ENCODE measurements around the gene FLT3.
"Not testable (repeated sequence)": the region's sequence is repeated elsewhere in the genome, so short reads cannot be mapped to it uniquely, and the experiment has no call there.

Gene FLT3

GRCh38 chr13:28035146-28035782 is 65.1 kb downstream of the FLT3 start:
- Histone ChIP-seq H3K9me3 (ENCODE audit: insufficient read depth, low read length) (no peaks in the 10 kb centered on the region), H3K9ac (ENCODE audit: low read length) (no peak overlapping the region), H3F3A (ENCODE audit: insufficient read depth) (no peaks in the 10 kb centered on the region), H3K4me3 (ENCODE audit: insufficient read depth, low read length, poor library complexity, severe bottlenecking) (no peak overlapping the region), H3K4me2 (ENCODE audit: low read depth, low read length, poor library complexity, severe bottlenecking) (no peak overlapping the region), H2AFZ (ENCODE audit: low read depth, low read length, severe bottlenecking) (no peak overlapping the region), H3K27ac (ENCODE audit: low read depth, low read length) (no peak overlapping the region), H3K9me2 (replicated peaks; ENCODE audit: insufficient read depth, low read length) (no peaks in the 10 kb centered on the region), H3K79me2 (ENCODE audit: insufficient read depth, low read length) (no peaks in the 10 kb centered on the region), H3K36me3 (ENCODE audit: low read length) (no peaks in the 10 kb centered on the region), H3K27me3 (ENCODE audit: low read length) (no peaks in the 10 kb centered on the region), H4K20me1 (ENCODE audit: low read depth, low read length) (no peaks in the 10 kb centered on the region)
- TF ChIP-seq, protein P1, sequence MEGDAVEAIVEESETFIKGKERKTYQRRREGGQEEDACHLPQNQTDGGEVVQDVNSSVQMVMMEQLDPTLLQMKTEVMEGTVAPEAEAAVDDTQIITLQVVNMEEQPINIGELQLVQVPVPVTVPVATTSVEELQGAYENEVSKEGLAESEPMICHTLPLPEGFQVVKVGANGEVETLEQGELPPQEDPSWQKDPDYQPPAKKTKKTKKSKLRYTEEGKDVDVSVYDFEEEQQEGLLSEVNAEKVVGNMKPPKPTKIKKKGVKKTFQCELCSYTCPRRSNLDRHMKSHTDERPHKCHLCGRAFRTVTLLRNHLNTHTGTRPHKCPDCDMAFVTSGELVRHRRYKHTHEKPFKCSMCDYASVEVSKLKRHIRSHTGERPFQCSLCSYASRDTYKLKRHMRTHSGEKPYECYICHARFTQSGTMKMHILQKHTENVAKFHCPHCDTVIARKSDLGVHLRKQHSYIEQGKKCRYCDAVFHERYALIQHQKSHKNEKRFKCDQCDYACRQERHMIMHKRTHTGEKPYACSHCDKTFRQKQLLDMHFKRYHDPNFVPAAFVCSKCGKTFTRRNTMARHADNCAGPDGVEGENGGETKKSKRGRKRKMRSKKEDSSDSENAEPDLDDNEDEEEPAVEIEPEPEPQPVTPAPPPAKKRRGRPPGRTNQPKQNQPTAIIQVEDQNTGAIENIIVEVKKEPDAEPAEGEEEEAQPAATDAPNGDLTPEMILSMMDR (IDR thresholded peaks at IDR 0.05; ENCODE audit: insufficient read depth, low read length, poor library complexity, severe bottlenecking) = no peak
- TF ChIP-seq EZH2phosphoT487 (conservative IDR thresholded peaks at IDR 0.05; ENCODE audit: low read length) = no peak

DNA sequence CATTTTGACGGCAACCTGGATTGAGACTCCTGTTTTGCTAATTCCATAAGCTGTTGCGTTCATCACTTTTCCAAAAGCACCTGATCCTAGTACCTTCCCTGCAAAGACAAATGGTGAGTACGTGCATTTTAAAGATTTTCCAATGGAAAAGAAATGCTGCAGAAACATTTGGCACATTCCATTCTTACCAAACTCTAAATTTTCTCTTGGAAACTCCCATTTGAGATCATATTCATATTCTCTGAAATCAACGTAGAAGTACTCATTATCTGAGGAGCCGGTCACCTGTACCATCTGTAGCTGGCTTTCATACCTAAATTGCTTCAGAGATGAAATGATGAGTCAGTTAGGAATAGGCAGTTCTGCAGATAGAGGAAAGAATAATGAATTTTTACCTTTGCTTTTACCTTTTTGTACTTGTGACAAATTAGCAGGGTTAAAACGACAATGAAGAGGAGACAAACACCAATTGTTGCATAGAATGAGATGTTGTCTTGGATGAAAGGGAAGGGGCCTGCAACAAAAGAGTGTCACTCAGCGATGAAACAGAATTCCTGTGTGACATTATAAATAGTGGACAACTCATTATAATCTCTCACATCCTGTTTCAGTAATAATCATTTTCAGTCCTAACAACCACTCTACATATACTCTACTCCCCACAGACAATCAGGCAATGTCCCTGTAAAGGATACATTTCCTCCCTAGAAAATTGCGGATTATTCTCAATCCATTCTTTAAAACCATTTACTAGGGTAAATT is 66.3 kb downstream of the FLT3 start:
- H3K27me3 ChIP-seq (ENCODE audit: low read length) = no peaks in the 10 kb centered on the region
- no peaks in the 10 kb centered on the region for H3K79me2 ChIP-seq (ENCODE audit: insufficient read depth, low read length)
- H3K27ac ChIP-seq (ENCODE audit: low read depth, low read length) = no peak overlapping the region
- H3K9me3 ChIP-seq (ENCODE audit: insufficient read depth, low read length) = no peaks in the 10 kb centered on the region
- no peak overlapping the region for H3K9ac ChIP-seq (ENCODE audit: low read length)
- no peak overlapping the region for H3K4me2 ChIP-seq (ENCODE audit: low read depth, low read length, poor library complexity, severe bottlenecking)
- H4K20me1 ChIP-seq (ENCODE audit: low read depth, low read length) = no peaks in the 10 kb centered on the region
- H2AFZ ChIP-seq (ENCODE audit: low read depth, low read length, severe bottlenecking) = no peak overlapping the region
- H3K9me2 ChIP-seq (replicated peaks; ENCODE audit: insufficient read depth, low read length) = no peaks in the 10 kb centered on the region
- no peaks in the 10 kb centered on the region for H3F3A ChIP-seq (ENCODE audit: insufficient read depth)
- no peak overlapping the region for H3K4me3 ChIP-seq (ENCODE audit: insufficient read depth, low read length, poor library complexity, severe bottlenecking)
- H3K36me3 ChIP-seq (ENCODE audit: low read length) = no peaks in the 10 kb centered on the region
- TF ChIP-seq, protein P1 (IDR thresholded peaks at IDR 0.05; ENCODE audit: insufficient read depth, low read length, poor library complexity, severe bottlenecking) = no peak
- no peak for TF ChIP-seq EZH2phosphoT487 (conservative IDR thresholded peaks at IDR 0.05; ENCODE audit: low read length)

DNA sequence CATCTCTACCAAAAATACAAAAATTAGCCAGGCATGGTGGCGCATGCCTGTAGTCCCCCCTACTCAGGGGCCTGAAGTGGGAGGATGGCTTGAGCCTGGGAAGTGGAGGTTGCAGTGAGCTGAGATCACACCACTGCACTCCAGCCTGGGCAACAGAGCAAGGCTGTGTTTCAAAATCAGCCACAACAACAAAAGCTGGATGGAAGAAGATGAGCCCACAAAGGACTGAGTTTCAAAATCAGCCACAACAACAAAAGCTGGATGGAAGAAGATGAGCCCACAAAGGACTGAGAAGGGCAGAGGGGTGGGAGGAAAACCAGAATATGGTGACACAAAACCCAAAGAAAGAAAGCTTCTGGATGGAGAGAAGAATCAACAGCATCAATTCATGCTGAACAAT is 67.9 kb downstream of the FLT3 start:
- H3F3A ChIP-seq (ENCODE audit: insufficient read depth); H3K4me2 ChIP-seq (ENCODE audit: low read depth, low read length, poor library complexity, severe bottlenecking); H3K27me3 ChIP-seq (ENCODE audit: low read length); H3K36me3 ChIP-seq (ENCODE audit: low read length); H3K79me2 ChIP-seq (ENCODE audit: insufficient read depth, low read length); H3K9me2 ChIP-seq (replicated peaks; ENCODE audit: insufficient read depth, low read length); H3K9me3 ChIP-seq (ENCODE audit: insufficient read depth, low read length); H3K4me3 ChIP-seq (ENCODE audit: insufficient read depth, low read length, poor library complexity, severe bottlenecking); H2AFZ ChIP-seq (ENCODE audit: low read depth, low read length, severe bottlenecking); H3K9ac ChIP-seq (ENCODE audit: low read length); H4K20me1 ChIP-seq (ENCODE audit: low read depth, low read length); H3K27ac ChIP-seq (ENCODE audit: low read depth, low read length): not testable (repeated sequence)

DNA sequence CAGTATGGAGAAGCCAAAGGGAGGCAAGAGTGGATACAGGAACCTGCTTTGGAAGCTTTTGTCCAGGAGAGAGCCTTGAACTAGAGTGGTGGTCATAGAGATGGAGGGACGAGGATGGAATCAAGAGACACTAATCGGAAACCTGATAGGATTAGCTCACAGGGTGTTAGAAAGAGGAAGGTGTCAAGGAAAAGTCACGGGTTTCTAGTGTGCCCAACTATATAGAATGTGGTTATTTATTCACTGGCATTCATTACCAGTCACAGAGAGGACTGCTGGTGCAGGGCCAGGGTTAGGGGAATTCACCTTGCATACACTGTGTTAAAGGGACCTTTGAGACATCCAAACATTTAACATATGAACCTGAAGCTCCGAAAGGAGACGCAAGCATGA is 68.5 kb downstream of the FLT3 start:
- TF ChIP-seq, protein P1 (IDR thresholded peaks at IDR 0.05; ENCODE audit: insufficient read depth, low read length, poor library complexity, severe bottlenecking) = no peak
- no peak overlapping the region for H3K27ac ChIP-seq (ENCODE audit: low read depth, low read length)
- no peaks in the 10 kb centered on the region for H3K36me3 ChIP-seq (ENCODE audit: low read length)
- H3K27me3 ChIP-seq (ENCODE audit: low read length) = no peaks in the 10 kb centered on the region
- no peaks in the 10 kb centered on the region for H3K9me3 ChIP-seq (ENCODE audit: insufficient read depth, low read length)
- H3K79me2 ChIP-seq (ENCODE audit: insufficient read depth, low read length) = no peaks in the 10 kb centered on the region
- no peak overlapping the region for H3K4me2 ChIP-seq (ENCODE audit: low read depth, low read length, poor library complexity, severe bottlenecking)
- no peak overlapping the region for H2AFZ ChIP-seq (ENCODE audit: low read depth, low read length, severe bottlenecking)
- no peak overlapping the region for H3K4me3 ChIP-seq (ENCODE audit: insufficient read depth, low read length, poor library complexity, severe bottlenecking)
- no peak overlapping the region for H3K9ac ChIP-seq (ENCODE audit: low read length)
- H3K9me2 ChIP-seq (replicated peaks; ENCODE audit: insufficient read depth, low read length) = no peaks in the 10 kb centered on the region
- no peaks in the 10 kb centered on the region for H4K20me1 ChIP-seq (ENCODE audit: low read depth, low read length)
- no peaks in the 10 kb centered on the region for H3F3A ChIP-seq (ENCODE audit: insufficient read depth)
